Pons (tissue), 1 donor: ENCODE data around the gene SLC11A1.

Experiments
- DNase-seq: peaks from one replicate; pipeline ENCODE4 v3.0.0-alpha.2; 2016; ENCODE audit warnings: low spot score

The SLC11A1 gene

DNA sequence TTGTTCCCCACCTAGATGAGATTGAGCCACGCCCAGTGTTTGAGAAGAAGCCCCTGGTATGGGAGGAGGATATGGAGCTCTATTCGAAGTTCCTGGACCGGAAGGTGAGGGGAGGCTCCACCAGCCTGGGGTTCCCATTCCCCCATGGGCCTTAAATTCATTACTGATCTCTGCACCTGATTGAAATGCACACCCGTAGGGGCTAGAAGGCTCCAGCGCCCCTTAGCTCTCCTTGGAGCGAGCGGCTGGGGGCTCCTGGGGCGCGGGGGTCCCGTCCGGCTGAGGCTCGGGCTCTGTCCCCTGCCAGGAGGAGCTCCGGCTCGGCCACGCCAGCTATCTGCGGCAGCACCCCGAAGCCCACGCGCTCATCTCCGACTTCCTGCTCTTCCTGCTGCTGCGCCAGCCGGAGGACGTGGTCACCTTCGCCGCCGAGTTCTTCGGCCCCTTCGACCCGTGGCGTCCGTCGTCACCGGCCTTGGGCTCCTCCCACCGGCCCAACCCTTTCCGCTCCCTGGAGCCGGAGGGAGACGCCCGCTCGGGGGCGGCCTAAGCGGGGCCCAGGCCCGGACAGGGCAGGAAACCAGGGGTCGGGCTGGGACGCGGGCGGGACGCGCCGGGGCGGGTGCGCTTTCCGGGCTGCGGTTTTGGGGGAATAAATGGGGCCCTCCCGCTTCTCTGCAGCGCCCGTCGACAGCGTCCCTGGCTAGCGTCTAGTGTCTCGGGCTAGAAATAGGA is 14.5 kb upstream of the SLC11A1 start:
- peak; percentile 64 for DNase-seq

- DNase-seq = no peak
Measured at GRCh38 chr2:218368150-218368528, 13.9 kb upstream of the SLC11A1 start.

DNA sequence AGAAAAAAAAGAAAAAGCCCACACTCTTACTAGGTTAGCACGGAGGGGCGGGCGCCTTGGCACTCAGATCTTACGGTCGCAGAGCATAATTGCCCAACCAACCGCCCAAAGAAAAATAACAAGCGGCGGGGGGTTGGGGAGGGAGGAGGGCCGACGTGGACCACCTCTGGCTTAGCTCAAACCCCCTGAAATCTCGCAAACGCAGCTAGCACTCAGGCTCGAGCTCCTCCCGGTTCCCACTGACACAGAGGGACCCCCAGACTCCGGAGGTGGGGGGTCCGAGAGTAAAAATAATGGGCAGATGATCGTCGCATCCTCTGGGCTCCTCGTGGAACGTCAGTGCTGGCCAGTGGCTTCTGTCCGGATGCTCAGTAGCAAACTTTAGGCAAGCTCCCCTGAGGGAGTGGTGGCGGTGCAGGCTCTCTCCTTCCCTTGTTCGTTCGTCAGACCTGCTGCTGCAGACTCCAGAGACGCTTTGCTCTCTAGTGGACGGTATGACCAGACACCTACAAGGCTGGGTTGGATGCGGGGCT is 13.4 kb upstream of the SLC11A1 start:
- DNase-seq = no peak

DNA sequence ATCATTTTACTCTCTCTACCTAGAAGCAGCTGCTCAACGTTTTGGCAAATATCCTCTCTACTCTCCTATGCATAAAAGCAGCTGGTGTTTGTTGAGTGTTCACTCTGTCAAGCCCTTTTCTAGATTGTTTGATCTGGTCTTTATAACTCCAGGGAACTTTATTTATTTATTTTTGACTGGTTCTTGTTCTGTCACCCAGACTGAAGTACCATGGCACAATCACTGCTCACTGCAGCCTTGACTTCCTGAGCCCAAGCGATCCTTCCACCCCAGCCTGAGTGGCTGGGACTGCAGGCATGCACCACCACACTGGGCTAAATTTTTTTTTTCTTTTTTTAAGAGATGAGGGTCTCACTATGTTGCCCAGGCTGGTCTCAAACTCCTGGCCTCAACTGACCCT is 12.7 kb upstream of the SLC11A1 start:
- no peak for DNase-seq

GRCh38 chr2:218370410-218371063 is 11.5 kb upstream of the SLC11A1 start:
- DNase-seq = peak; percentile 61

DNA sequence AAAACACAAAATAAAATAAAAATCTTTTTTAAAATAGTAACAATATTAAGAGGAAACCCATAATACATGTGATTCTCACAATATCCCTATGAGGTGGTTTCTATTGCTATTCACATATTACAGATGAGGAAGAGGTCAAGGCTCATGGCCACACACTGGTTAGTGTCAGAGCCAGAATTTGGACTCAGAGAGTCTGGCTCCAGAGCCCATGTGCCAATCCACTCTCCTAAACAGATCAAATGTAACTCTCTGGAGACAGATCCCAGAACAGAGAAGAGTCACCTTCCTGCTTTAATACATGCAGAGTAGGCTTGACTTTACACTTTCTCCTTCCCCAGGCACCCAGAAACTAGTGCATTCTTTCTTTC is 10.1 kb upstream of the SLC11A1 start:
- no peak for DNase-seq

DNA sequence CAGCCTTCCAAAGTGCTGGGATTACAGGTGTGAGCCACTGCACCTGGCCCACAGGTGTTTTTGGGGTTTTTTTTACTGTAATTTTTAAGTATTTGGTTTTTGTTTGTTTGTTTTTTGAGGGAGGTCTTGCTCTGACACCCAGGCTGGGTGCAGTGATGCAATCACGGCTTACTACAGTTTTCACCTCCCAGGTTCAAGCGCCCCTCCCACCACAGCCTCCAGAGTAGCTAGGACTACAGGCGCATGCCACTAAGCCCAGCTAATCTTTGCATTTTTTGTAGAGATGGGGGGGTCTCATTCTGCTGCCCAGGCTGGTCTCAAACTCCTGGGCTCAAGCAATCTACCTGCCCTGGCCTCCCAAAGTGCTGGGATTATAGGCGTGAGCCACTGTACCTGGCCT is 7.3 kb upstream of the SLC11A1 start:
- DNase-seq = no peak

GRCh38 chr2:218375212-218375611 is 6.9 kb upstream of the SLC11A1 start:
- no peak for DNase-seq

GRCh38 chr2:218378053-218378452 is 4.0 kb upstream of the SLC11A1 start:
- no peak for DNase-seq

GRCh38 chr2:218382785-218383184 is 712 bp downstream of the SLC11A1 start:
- no peak for DNase-seq

GRCh38 chr2:218383892-218384519 is 1.9 kb downstream of the SLC11A1 start:
- DNase-seq = no peak

- no peak for DNase-seq
Measured at GRCh38 chr2:218384975-218385374, 2.9 kb downstream of the SLC11A1 start.

DNA sequence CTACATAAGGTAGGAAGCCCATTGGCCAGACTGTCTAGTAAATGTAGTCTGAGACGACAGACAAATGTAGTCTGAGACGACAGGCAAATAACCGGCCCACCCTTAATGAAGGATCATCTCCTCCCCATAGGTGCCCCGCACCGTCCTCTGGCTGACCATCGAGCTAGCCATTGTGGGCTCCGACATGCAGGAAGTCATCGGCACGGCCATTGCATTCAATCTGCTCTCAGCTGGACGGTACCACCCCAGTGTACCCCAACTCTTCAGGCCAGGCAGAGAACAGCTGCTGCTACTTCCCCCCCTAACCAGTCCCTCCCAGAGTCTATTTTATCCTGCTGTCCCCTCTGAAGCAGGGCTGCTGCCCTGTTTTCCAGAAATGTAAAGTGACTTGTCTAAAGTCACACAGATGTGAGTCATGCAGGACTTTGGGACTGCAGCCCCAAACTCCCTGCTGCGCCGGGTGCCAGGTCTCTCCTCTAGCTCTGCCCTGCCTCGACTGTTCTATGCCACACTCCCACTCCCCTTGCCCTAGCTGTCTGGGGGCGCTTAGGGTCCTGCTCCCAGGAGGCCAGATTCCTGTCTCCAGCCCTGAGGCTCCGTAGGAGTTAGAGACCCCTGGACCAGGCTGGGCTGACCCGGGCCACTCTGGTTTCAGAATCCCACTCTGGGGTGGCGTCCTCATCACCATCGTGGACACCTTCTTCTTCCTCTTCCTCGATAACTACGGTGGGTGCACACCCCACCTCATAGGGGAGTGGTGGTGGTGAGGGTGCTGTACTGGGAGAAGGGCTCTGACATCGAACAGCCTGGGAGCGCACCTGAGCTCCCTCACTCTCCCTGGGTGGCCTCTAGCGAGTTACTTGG is 4.7 kb downstream of the SLC11A1 start:
- no peak for DNase-seq

DNA sequence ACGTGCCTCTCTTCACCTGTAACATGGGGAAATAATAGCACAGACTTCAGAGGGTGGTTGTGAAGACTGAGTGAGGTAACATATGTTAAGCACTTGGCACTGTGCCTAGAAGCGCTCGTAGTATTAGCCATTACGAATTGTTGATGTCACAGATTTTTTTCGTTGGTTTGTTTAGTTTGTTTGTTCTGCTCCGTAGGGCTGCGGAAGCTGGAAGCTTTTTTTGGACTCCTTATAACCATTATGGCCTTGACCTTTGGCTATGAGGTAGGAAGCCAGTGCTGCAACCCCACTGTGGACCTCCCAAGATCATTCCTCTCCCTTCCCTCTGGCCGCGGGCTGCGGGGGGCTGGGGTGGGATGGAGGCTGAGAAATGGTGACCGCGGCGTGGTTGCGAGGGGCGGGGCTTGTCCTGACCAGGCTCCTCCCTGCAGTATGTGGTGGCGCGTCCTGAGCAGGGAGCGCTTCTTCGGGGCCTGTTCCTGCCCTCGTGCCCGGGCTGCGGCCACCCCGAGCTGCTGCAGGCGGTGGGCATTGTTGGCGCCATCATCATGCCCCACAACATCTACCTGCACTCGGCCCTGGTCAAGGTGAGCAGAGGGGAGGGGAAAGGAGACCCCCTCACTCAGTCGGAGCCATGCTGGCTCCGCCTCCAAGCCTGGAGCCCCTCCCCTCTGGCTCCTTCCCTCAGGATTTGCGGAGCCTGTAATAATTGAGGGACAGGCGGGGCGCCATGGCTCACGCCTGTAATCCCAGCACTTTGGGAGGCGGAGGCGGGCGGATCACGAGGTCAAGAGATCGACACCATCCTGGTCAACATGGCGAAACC is 5.5 kb downstream of the SLC11A1 start:
- no peak for DNase-seq

- DNase-seq = no peak
Measured at GRCh38 chr2:218389333-218390150, 7.5 kb downstream of the SLC11A1 start.

DNA sequence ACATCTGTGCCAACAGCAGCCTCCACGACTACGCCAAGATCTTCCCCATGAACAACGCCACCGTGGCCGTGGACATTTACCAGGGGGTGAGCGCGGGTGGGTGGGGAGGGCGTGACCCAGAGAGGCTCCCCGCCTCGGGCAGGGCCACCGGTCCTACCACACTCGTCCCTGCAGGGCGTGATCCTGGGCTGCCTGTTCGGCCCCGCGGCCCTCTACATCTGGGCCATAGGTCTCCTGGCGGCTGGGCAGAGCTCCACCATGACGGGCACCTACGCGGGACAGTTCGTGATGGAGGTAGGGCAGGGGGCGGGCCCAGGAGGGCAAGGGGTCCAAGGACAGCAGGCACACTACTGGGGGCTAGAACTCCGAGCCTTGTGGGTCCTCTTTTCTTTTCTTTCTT is 9.1 kb downstream of the SLC11A1 start:
- DNase-seq = no peak

- DNase-seq = no peak
Measured at GRCh38 chr2:218392459-218392858, 10.4 kb downstream of the SLC11A1 start.

- no peak for DNase-seq
Measured at GRCh38 chr2:218392891-218393462, 10.9 kb downstream of the SLC11A1 start.

- DNase-seq = no peak
Measured at GRCh38 chr2:218393750-218394290, 11.7 kb downstream of the SLC11A1 start.
